MG63 (cell line): ENCODE data around the gene TSPYL4. TPM values are rescaled to one million over a fixed set of nuclear protein-coding genes. Genes with fewer than 3 reads are reported as not detected.

Source experiments
- DNase-seq: peaks from one replicate; pipeline ENCODE4 v3.0.0-alpha.2; 2020
- H3K27me3 ChIP-seq: fragments of 250-450 bp; sonication (Bioruptor Pico); 2 replicates; pipeline ENCODE4 v1.5.1; 2020; ENCODE audit warnings: mild to moderate bottlenecking, moderate library complexity
- H3K36me3 ChIP-seq: fragments of 250-450 bp; sonication (Bioruptor Pico); 2 replicates; pipeline ENCODE4 v1.5.1; 2020; ENCODE audit warnings: mild to moderate bottlenecking, moderate library complexity
- H3K4me3 ChIP-seq: fragments of 250-450 bp; sonication (Bioruptor Pico); 2 replicates; pipeline ENCODE4 v1.5.1; 2020; ENCODE audit warnings: mild to moderate bottlenecking, moderate library complexity
- H3K9me3 ChIP-seq: fragments of 250-450 bp; sonication (Bioruptor Pico); 2 replicates; pipeline ENCODE4 v1.5.1; 2020; ENCODE audit warnings: mild to moderate bottlenecking, moderate library complexity
- total RNA-seq: library from RNA; depleted of rRNA; stranded (reverse); fragments of >200 nt; shearing (Covaris generic); gene quantifications from 2 replicates; pipeline ENCODE4 v1.2.3, GENCODE V29; 2014; ENCODE audit warnings: low replicate concordance

Gene TSPYL4
- total RNA-seq, 1 experiment from 2014 or later, result 6.8 TPM

DNA sequence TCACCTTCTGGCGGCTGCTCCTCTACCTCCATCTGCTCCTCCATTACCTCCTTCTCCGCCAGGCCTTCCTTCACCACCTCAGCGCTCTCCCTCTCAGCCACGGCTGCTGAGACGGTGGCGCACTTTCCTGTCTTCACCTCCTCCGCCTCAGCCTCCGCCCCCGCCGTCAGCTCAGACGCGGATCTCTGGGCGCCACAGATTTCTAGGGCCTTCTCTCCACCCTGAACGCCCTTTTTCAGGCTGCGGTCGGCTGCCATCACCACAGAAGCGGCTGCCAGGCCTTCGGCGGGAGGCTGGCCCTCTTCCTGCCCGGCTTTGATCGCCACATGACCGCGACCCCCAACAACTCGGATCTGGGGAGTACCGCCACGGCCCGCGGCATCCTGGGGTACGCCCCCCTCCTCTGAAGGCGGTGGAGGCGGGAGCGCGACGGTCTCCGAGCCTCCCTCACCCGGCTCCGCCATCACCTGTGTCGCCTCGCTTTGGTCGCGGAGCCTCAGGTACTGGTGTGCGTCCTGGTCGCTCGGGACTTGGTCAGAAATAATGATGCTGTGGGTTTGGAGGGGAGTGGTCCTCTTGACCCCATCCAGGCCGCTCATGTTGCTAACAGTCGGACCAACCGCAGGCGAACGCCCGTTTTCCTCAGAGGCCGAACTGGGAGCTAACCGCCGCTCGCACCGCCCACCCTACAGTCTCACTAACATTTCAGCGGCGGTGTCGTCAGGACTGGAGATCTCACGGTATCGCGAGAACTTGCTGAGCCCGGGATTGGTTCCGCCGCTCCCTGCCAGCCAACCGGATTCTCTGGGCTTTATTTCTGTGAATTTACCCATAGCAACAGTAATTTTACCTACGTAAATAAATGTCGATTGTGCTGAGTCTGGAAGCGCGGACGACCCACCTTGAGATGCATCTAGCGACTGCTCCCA is 25.6 kb upstream of the TSPYL4 start, which contains the start of gene TSPYL1:
TSS of gene TSPYL1 (minus strand) at position 699 of the 929 bp plus-strand sequence. CDS start at position 599, 100 bp downstream.
- Histone ChIP-seq H3K4me3 (peak within 1 kb of the TSS; percentile 91), H3K27me3 (no peaks in the 10 kb centered on the region), H3K36me3 (peaks cover 29% of the 10 kb centered on the region), H3K9me3 (no peaks in the 10 kb centered on the region)
- peak; percentile 94 for DNase-seq

DNA sequence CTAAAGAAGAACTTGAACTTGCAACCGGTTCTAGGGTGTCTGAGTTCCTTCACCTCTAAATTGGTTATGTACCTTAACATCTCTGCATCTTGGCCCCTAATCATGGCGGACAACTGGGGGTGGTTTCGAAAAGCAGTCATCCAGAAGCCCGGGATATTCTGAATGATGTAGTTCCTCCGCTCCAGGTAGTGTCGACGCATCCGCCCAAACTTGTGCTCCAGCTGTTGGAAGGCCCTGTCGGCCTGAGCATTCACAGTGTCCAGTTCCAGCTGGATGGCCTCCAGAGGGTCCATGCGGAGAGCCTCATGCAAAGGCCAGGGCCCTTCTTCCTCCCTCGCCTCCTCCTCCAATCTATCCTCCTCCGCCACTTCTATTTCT is 25.0 kb upstream of the TSPYL4 start:
- Histone ChIP-seq H3K36me3 (peaks cover 29% of the 10 kb centered on the region), H3K9me3 (no peaks in the 10 kb centered on the region), H3K27me3 (no peaks in the 10 kb centered on the region), H3K4me3 (peak overlapping the region; percentile 91)
- DNase-seq, result peak; percentile 62

DNA sequence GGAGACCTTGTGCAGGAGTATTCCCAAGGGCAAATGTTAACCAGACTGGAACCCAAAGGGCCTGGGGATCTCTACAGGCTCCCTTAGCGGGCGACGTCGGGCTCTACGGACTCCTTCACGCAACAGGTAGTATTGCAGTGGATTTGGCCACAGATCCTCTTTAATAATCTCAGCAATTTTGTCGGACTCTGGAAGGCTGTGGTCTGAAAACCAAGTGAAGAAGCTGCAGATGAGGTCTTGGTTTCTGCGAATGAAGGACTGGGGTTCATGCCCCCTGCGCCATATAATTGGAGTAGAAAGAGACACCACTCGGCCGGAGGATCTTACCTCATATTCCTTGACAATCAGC is 24.6 kb upstream of the TSPYL4 start:
- Histone ChIP-seq H3K36me3 (peaks cover 29% of the 10 kb centered on the region), H3K27me3 (no peaks in the 10 kb centered on the region), H3K4me3 (peak overlapping the region; percentile 91), H3K9me3 (no peaks in the 10 kb centered on the region)
- no peak for DNase-seq

DNA sequence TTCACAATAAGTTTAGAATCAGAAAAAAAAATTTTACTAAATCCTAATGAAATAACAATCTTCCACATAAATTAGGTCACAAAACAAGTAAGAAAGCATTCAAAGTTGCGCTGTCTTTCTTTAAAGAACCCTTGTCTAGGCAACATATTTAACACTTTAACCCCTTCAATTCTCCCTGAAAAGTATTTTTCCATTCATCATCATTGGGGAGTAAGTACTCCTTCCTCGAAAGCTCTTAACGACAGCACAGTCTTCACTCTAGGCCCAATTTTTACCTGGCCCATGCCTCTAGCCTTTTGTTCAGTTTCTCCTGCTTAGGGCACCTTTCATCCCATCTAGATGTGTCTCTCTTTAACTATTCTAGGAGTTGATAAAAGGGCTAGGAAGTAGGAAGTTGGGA is 23.2 kb upstream of the TSPYL4 start:
- H3K36me3 ChIP-seq, result peaks cover 29% of the 10 kb centered on the region
- H3K27me3 ChIP-seq, result no peaks in the 10 kb centered on the region
- H3K9me3 ChIP-seq, result no peaks in the 10 kb centered on the region
- peak overlapping the region; percentile 91 for H3K4me3 ChIP-seq
- DNase-seq, result no peak

DNA sequence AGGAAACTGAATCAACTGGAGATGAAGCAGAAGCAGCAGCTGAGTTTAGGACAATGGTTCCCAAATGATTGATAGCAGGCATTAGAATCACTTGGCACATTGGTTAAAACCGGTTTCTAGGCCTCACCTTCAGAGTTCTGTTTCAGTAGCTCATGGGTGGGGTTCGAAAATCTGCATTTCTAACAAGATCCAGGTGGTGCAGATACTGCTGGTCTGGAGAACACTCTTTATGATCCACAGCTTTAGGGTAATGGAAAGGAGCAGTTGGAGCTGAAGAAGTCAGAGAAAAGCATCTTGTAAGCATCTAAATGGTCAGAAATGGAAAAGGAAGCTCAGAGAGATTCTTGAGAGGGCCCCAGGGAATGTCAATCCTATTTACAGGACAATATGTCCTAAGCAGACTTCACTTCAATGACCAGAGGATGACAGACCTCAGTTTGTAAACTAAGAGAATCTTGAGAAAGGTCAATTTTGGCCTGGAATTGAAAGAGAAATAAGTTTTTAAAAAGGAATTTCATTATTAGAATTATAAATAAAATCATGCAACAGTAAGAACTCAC is 17.4 kb upstream of the TSPYL4 start:
- Histone ChIP-seq H3K9me3 (no peaks in the 10 kb centered on the region), H3K4me3 (no peak overlapping the region), H3K36me3 (peaks cover 8% of the 10 kb centered on the region), H3K27me3 (no peaks in the 10 kb centered on the region)
- DNase-seq, result no peak

DNA sequence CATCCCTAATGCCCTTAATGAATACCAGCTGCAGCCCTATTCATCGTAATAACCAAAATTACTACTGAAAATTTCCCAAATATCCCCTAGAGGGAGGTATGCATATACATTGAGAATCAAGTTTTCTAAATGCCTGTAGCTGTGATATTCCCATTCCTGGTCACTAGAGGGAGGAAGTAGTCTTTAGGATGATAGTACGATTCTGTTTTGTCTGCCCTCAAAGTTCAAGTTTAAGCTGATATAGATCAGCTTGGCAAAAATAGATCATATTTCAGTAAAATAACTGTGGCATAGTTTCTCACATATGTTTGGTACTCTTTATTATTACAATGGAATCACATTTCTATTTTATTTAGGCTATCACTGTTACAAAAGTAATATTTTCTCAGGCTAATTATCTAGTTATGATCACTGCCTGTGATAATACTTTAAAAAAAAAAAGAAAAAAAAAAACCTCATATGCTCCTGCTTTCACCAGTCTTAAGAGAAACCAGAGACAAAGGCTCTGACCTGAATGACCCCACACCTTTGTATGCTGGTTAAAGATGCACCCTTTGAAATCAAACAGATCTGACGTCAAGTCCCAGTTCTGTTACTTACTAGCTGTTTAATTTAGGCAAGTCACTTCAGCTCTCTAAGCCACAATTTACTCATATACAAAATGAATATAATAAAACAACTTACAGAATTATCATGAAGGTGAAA is 14.9 kb upstream of the TSPYL4 start:
- Histone ChIP-seq H3K27me3 (no peaks in the 10 kb centered on the region), H3K36me3 (no peaks in the 10 kb centered on the region; the same call in 1 of the 2 replicates), H3K9me3 (no peaks in the 10 kb centered on the region), H3K4me3 (no peak overlapping the region)
- no peak for DNase-seq

DNA sequence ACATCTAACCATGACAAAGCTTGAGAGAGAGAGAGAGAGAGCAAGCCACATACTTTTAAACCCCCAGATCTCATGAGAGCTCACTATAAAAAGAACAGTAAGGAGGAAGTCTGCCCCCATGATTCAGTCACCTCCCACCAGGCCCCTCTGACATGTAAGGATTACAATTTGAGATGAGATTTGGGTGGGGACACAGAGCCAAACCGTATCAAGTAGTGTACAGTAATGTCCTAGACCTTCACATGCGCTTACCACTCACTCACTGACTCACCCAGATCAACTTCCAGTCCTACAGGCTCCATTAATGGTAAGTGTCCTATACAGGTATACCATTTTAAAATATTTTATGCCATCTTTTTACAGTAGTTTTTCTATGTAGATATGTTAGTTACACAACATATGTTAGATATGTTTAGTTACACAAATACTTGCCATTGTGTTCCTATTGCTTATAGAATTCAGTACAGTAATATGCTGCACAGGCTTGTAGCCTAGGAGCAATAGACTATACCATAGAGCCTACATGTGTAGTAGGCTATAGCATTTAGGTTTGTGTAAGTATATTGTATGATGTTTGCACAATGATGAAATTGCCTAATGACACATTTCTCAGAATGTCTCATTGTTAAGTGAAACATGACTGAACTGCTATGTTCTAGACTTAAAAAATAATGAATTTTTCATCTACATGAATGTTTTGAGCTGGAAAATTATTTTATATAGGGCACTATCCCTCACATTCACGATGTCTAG is 14.1 kb upstream of the TSPYL4 start:
- H3K36me3 ChIP-seq, result no peaks in the 10 kb centered on the region; the same call in 1 of the 2 replicates
- H3K27me3 ChIP-seq, result no peaks in the 10 kb centered on the region
- H3K9me3 ChIP-seq, result peaks cover 2% of the 10 kb centered on the region; the same call in 1 of the 2 replicates
- no peak overlapping the region for H3K4me3 ChIP-seq
- no peak for DNase-seq

DNA sequence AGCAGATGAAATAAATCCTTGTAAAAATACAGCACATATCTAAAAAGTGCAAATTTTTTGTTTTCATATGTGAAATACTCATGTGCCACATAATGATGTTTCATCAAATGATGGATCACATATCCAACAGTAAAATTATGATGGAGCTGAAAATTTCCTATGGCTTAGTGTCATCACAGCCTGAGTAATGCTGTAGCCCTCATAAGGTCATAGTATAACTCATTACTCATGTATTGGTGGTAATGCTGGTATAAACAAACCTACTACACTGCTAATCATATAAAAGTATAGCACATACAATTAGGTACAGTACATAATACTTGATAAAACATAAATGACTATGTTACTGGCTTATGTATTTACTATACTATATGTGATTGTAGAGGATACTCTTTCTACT is 12.9 kb upstream of the TSPYL4 start:
- Histone ChIP-seq H3K27me3 (no peaks in the 10 kb centered on the region), H3K36me3 (no peaks in the 10 kb centered on the region; the same call in 1 of the 2 replicates), H3K4me3 (no peak overlapping the region), H3K9me3 (peaks cover 2% of the 10 kb centered on the region; the same call in 1 of the 2 replicates)
- DNase-seq, result no peak

DNA sequence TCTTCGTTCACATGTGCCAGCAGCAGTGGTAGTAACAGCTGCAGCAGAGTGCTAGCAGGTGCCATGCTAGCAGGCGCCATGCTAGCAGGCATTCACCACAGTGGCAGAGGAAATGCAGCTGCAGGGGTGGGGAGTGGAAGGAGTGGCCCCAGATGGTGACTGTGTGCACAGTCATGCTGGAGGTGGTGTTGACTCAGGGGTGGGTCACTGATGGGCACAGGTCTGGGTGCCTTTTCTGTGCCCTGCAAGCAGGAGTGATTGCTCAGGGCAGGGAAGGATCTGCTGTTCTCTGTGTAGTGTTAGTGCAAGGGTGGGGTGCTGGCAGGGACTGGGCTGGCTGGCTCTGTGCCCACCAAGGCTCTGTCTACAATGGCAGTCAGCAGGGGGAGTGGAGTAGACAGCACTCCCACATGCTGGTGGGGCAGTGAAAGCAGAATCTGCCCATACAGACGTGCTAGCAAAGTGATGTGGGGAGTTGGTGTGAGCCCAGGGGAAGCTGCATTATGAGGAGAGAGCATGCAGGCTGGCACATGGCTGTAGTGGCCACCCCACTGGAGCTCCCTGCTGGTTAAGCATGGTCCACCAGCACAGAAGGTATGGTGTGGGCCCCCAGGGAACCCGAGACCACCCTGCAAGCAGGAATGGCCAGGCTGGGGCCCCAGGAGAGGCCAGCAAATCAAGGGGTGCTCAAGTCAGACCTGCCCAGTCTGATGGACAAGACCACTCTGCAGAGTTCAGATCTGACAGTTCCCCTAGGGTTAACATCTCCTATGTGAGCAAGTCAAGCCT is 11.4 kb upstream of the TSPYL4 start:
- Histone ChIP-seq H3K9me3 (peaks cover 2% of the 10 kb centered on the region; the same call in 1 of the 2 replicates), H3K36me3 (no peaks in the 10 kb centered on the region; the same call in 1 of the 2 replicates), H3K4me3 (no peak overlapping the region), H3K27me3 (no peaks in the 10 kb centered on the region)
- peak; percentile 50 for DNase-seq

DNA sequence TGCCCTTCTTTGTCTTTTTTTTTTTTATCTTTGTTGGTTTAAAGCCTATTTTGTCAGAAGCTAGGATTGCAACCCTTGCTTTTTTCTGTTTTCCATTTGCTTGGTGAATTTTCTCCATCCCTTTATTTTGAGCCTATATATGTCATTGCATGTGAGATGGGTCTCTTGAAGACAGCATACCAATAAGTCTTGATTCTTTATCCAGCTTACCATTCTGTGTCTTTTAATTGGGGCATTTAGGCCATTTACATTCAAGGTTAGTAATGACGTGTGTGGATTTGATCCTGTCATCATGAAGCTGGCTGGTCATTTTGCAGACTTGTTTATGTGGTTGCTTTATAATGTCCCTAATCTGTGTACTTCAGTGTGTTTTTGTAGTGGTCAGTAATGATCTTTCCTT is 9.5 kb upstream of the TSPYL4 start:
- DNase-seq, result no peak
- H3K36me3 ChIP-seq, result no peaks in the 10 kb centered on the region; the same call in 1 of the 2 replicates
- H3K9me3 ChIP-seq, result peaks cover 2% of the 10 kb centered on the region; the same call in 1 of the 2 replicates

DNA sequence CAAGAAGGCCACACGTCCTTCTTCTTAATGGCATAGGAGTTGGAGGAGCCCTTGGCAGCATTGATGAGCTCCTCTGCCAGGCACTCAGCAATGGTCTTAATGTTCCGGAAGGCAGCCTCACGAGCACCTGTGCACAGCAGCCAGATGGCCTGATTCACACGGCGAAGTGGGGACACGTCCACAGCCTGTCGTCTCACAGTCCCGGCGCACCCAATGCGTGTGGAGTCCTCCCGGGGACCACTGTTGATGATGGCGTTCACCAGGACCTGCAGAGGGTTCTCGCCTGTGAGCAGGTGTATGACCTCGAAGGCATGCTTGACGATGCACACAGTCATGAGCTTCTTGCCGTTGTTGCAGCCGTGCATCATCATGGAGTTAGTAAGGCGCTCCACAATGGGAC is 4.6 kb upstream of the TSPYL4 start:
- H3K27me3 ChIP-seq, result no peaks in the 10 kb centered on the region
- no peak for DNase-seq
- no peaks in the 10 kb centered on the region; the same call in 1 of the 2 replicates for H3K36me3 ChIP-seq
- H3K4me3 ChIP-seq, result no peak overlapping the region
- H3K9me3 ChIP-seq, result peaks cover under 1% of the 10 kb centered on the region; the same call in 1 of the 2 replicates

More for the DNA sequence above, 9.5 kb upstream of the TSPYL4 start:
- H3K4me3 ChIP-seq, result no peak overlapping the region
- H3K27me3 ChIP-seq, result no peaks in the 10 kb centered on the region

DNA sequence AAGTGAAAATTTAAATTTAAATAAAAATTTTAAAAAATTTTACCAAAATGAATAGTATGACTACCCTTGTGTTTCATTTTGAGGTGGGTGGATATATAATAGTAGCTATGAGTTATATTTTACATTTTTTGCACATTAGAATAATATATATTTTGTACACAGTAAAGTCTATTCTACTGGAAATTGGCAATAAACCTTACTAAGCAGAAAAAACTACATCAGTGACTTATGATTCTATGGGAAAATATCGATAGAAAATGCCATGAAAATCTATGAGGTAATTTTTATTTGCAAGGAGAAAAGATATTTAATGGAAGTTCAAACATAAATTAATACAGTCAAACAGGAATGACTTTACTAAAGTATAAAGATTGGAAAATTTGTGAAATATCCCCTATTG is 2.8 kb upstream of the TSPYL4 start:
- no peak for DNase-seq
- H3K36me3 ChIP-seq, result peaks cover 6% of the 10 kb centered on the region
- no peaks in the 10 kb centered on the region for H3K27me3 ChIP-seq
- H3K9me3 ChIP-seq, result no peaks in the 10 kb centered on the region
- H3K4me3 ChIP-seq, result no peak overlapping the region

DNA sequence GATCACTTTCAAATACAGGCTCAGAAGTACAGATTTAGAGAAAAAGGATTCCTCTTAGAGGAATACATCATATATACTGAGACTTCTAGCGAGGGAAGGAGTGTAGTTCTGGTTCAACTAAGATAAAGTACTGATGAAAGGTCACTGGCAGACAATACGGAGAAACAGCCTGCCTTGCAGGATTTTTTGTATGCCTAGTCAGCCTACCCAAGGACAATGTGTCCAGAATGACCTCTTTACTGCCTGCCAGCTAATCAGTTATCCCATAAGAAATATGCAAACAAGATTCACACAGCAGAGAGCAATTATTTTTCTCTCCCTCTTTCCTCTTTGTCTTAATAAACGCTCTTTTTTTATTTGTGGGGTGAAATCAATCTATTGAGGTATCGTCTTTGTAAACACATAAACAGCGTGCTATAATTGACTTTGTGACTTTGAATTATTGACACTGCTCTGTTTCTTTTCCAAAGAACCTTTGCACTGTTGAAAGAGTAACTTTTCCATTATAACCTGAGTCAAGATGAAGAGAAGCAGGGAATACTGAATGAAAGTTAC is 1.4 kb upstream of the TSPYL4 start:
- Histone ChIP-seq H3K9me3 (no peaks in the 10 kb centered on the region), H3K4me3 (peak overlapping the region; percentile 87; the same call in 1 of the 2 replicates), H3K36me3 (peaks cover 9% of the 10 kb centered on the region), H3K27me3 (no peaks in the 10 kb centered on the region)
- no peak for DNase-seq

DNA sequence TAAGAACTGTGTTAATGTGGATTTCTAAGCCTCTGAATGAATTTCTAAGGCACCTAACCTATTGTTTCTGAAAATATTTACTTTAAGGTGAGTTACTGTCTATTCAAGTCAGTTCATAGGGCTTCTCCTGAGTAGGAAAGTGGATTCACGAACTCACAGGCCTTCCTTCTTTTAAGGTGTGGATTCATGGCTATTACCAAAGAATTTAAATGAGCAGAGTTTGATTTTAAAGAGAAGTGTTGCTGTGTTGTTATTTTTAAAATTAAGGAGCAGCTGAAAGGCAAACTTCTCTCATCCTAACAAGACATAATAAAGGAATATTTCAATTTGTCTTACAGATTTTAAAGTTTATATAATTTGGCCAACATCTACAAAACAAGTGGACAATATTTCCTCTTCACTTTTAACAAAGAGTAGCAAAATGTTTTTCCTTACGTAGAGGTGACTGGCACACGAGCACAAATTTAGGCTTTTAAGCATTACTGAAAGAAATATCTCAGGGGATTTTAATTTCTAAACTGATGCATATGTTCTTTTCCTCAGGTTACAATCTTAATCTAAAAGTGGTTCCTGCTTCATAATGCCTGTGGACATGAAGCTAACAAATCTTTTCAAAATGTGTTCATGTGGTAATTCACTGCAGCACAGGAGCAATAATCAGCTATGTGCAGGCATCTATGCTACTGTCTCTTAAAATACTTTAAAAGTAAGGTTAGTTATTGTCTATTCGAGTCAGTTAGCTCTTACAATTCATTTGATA is 602 bp upstream of the TSPYL4 start:
- H3K9me3 ChIP-seq, result no peaks in the 10 kb centered on the region
- peak overlapping the region; percentile 87 for H3K4me3 ChIP-seq
- H3K27me3 ChIP-seq, result no peaks in the 10 kb centered on the region
- H3K36me3 ChIP-seq, result peaks cover 9% of the 10 kb centered on the region
- no peak for DNase-seq

DNA sequence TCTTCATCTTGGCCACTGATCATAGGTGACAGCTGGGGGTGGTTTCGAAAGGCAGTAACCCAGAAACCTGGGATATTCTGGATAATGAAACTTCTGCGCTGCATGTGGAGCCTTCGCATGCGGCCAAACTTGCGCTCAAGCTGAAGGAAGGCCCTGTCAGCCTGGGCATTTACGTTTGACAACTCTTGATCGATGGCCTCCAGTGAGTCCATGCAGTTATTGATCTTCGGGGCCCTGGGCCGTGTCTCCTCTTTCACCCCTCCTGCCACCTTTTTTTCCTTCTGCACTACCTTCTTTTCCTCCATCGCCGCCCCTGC is 729 bp downstream of the TSPYL4 start:
- Histone ChIP-seq H3K4me3 (peak overlapping the region; percentile 87), H3K9me3 (no peaks in the 10 kb centered on the region), H3K36me3 (peaks cover 9% of the 10 kb centered on the region), H3K27me3 (no peaks in the 10 kb centered on the region)
- DNase-seq, result no peak
